Mesenchymal stem cell (in vitro differentiated cells and primary cell): ENCODE results near the gene ICA1.

Experiments used
- DNase-seq: peaks from one replicate; pipeline ENCODE4 v3.0.0-alpha.2; 2013
- H2AFZ ChIP-seq: one replicate; pipeline ENCODE4 v1.6.1; 2013; ENCODE audit warnings: low read depth, mild to moderate bottlenecking, control low read depth, inconsistent platforms, low read length, moderate library complexity
- H2AK5ac ChIP-seq: 2 replicates; pipeline ENCODE4 v1.6.1; 2013; ENCODE audit warnings: low read length, moderate library complexity, mild to moderate bottlenecking, inconsistent platforms; ENCODE audit not compliant: severe bottlenecking
- H2BK120ac ChIP-seq: one replicate; pipeline ENCODE4 v1.6.1; 2013; ENCODE audit warnings: low read depth, mild to moderate bottlenecking, inconsistent platforms, low read length, moderate library complexity
- H2BK12ac ChIP-seq, 2 experiments: one replicate each; pipeline ENCODE4 v1.6.1; 2013; ENCODE audit warnings: inconsistent platforms in 2 of 2, low read length in 2 of 2, mild to moderate bottlenecking in 2 of 2, moderate library complexity in 2 of 2, control low read depth in 1 of 2
- H2BK15ac ChIP-seq: one replicate; pipeline ENCODE4 v1.6.1; 2013; ENCODE audit warnings: mild to moderate bottlenecking, low read depth, inconsistent platforms; ENCODE audit not compliant: poor library complexity, severe bottlenecking
- H2BK5ac ChIP-seq: 2 replicates; pipeline ENCODE4 v1.6.1; 2013; ENCODE audit warnings: low read depth, mild to moderate bottlenecking, low read length, control low read depth, inconsistent platforms; ENCODE audit not compliant: poor library complexity, severe bottlenecking
- H3K14ac ChIP-seq, 2 experiments: one replicate each; pipeline ENCODE4 v1.6.1; 2013; ENCODE audit warnings: inconsistent platforms in 2 of 2, low read length in 2 of 2, control low read depth in 1 of 2, mild to moderate bottlenecking in 1 of 2, moderate library complexity in 1 of 2
- H3K18ac ChIP-seq, 2 experiments: one replicate each; pipeline ENCODE4 v1.6.1; 2013; ENCODE audit warnings: inconsistent platforms in 2 of 2, low read length in 2 of 2, control low read depth in 1 of 2, low read depth in 1 of 2, mild to moderate bottlenecking in 1 of 2
- H3K23ac ChIP-seq, 2 experiments: one replicate each; pipeline ENCODE4 v1.6.1; 2013; ENCODE audit warnings: inconsistent platforms in 2 of 2, low read length in 2 of 2, mild to moderate bottlenecking in 2 of 2, moderate library complexity in 2 of 2, control low read depth in 1 of 2
- H3K27ac ChIP-seq: 2 replicates; pipeline ENCODE4 v1.5.1; 2013; ENCODE audit warnings: mild to moderate bottlenecking, moderate library complexity, low read length, control low read depth, inconsistent platforms; ENCODE audit not compliant: poor library complexity, severe bottlenecking
- H3K27me3 ChIP-seq, 2 experiments: 2 replicates each; pipeline versions ENCODE4 v1.6.1 to v1.7.0; 2013; ENCODE audit warnings: low read length in 2 of 2, mild to moderate bottlenecking in 2 of 2, moderate library complexity in 2 of 2, control low read depth in 1 of 2, inconsistent platforms in 1 of 2; ENCODE audit not compliant: control insufficient read depth in 1 of 2, insufficient read depth in 1 of 2
- H3K36me3 ChIP-seq, 2 experiments: 2 replicates each; pipeline versions ENCODE4 v1.6.1 to v1.7.0; 2013; ENCODE audit warnings: low read length in 2 of 2, control low read depth in 1 of 2, inconsistent platforms in 1 of 2, low read depth in 1 of 2, mild to moderate bottlenecking in 1 of 2; ENCODE audit not compliant: insufficient read depth in 2 of 2, control insufficient read depth in 1 of 2
- H3K4ac ChIP-seq, 2 experiments: one replicate each; pipeline ENCODE4 v1.6.1; 2013; ENCODE audit warnings: inconsistent platforms in 2 of 2, low read length in 2 of 2, mild to moderate bottlenecking in 2 of 2, moderate library complexity in 2 of 2, control low read depth in 1 of 2, low read depth in 1 of 2
- H3K4me1 ChIP-seq: 2 replicates; pipeline ENCODE4 v1.6.1; 2013; ENCODE audit warnings: low read depth, low read length, control low read depth; ENCODE audit not compliant: control insufficient read depth, insufficient read depth
- H3K4me2 ChIP-seq: 2 replicates; pipeline ENCODE4 v1.6.1; 2013; ENCODE audit warnings: low read length, mild to moderate bottlenecking, inconsistent platforms; ENCODE audit not compliant: poor library complexity, severe bottlenecking
- H3K4me3 ChIP-seq, 2 experiments: 2 replicates each; pipeline versions ENCODE4 v1.5.1 to v1.7.0; 2013; ENCODE audit warnings: low read length in 2 of 2, mild to moderate bottlenecking in 2 of 2, control low read depth in 1 of 2, low read depth in 1 of 2; ENCODE audit not compliant: insufficient read depth in 1 of 2
- H3K79me1 ChIP-seq: replicated peaks from 2 replicates; pipeline ENCODE4 v1.6.1; 2013; ENCODE audit warnings: mild to moderate bottlenecking, control low read depth, low read length, inconsistent platforms; ENCODE audit not compliant: poor library complexity, severe bottlenecking
- H3K9ac ChIP-seq: 2 replicates; pipeline ENCODE4 v1.7.0; 2013; ENCODE audit warnings: mild to moderate bottlenecking, low read length, moderate library complexity
- H3K9me3 ChIP-seq: 2 replicates; pipeline ENCODE4 v1.7.0; 2013; ENCODE audit warnings: mild to moderate bottlenecking, low read length; ENCODE audit not compliant: control insufficient read depth
- H4K8ac ChIP-seq: one replicate; pipeline ENCODE4 v1.6.1; 2013; ENCODE audit warnings: inconsistent platforms, mild to moderate bottlenecking, low read length, moderate library complexity
- H4K91ac ChIP-seq: one replicate; pipeline ENCODE4 v1.6.1; 2013; ENCODE audit warnings: mild to moderate bottlenecking, low read length, inconsistent platforms
- WGBS: methylation state at CpG from one replicate; pipeline ENCODE4 v1.1.7; 2013; ENCODE audit warnings: mixed read lengths; 5-methylcytosine and 5-hydroxymethylcytosine counted together

ICA1 gene

DNA sequence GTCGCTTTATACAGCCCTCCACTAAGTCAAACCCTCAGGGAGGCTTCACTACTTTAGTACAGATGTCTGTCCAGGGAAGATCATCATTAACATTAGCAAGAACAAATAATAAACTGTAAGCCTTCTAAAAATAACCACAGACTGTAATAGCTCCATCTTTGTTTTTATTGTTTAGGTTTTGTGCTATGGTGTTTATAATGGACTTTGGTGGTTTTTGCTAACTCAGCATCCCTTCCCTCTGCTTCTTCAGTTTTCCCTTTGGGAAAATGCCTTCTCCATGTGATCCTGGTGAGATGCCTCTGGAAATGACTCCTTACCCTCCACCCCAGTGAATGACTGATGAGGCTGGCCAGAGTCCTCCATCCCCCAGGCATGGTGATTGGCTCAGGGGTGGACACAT lies 131.3 kb downstream of the ICA1 start:
- H3K79me1 ChIP-seq: no peaks in the 10 kb centered on the region
- H3K4ac ChIP-seq: no peak overlapping the region
- H4K8ac ChIP-seq: no peak overlapping the region
- H3K9me3 ChIP-seq: no peaks in the 10 kb centered on the region
- no peak overlapping the region for H3K4me2 ChIP-seq
- no peak overlapping the region for H2BK5ac ChIP-seq
- H2BK12ac ChIP-seq: no peak overlapping the region
- H2AFZ ChIP-seq: no peak overlapping the region
- no peak overlapping the region for H4K91ac ChIP-seq
- no peak overlapping the region for H3K27ac ChIP-seq
- no peak for DNase-seq
- no peak overlapping the region for H2BK15ac ChIP-seq
- no peak overlapping the region for H3K4me3 ChIP-seq
- H2BK120ac ChIP-seq: no peak overlapping the region
- 100% methylated on average over 1 of the region's 1 CpG for WGBS
- no peaks in the 10 kb centered on the region for H3K27me3 ChIP-seq
- H3K4me1 ChIP-seq: peaks cover 14% of the 10 kb centered on the region
- H2AK5ac ChIP-seq: no peak overlapping the region
- H3K23ac ChIP-seq: no peak overlapping the region
- no peak overlapping the region for H3K18ac ChIP-seq
- no peaks in the 10 kb centered on the region for H3K36me3 ChIP-seq
- H3K9ac ChIP-seq: no peak overlapping the region
- no peak overlapping the region for H3K14ac ChIP-seq

DNA sequence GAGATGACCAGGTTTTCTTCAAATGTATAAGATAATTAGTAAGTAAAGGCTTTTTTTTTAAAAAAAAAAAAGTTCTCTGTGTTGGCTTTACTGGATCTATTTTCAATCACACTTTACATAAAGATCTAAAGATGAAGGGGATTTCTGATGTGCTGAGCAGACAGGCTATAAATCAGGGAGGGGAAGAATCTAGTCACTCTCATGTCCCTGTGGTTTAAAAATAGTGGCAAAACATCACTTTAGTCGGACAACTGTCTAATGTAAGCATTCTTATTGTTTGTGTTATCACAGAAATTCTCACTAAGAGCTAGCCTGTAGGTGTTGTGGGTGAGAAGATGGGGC lies 132.7 kb downstream of the ICA1 start:
- no peak overlapping the region for H2BK12ac ChIP-seq
- H3K23ac ChIP-seq: no peak overlapping the region
- no peak overlapping the region for H3K9ac ChIP-seq
- no peaks in the 10 kb centered on the region for H3K36me3 ChIP-seq
- no peak overlapping the region for H2BK15ac ChIP-seq
- H2BK5ac ChIP-seq: no peak overlapping the region
- no peak for DNase-seq
- no peak overlapping the region for H2BK120ac ChIP-seq
- no peak overlapping the region for H3K4me2 ChIP-seq
- no peak overlapping the region for H2AFZ ChIP-seq
- H3K27ac ChIP-seq: no peak overlapping the region
- no peaks in the 10 kb centered on the region for H3K79me1 ChIP-seq
- H3K18ac ChIP-seq: no peak overlapping the region
- no peak overlapping the region for H4K91ac ChIP-seq
- no peak overlapping the region for H4K8ac ChIP-seq
- WGBS: no CpG with 5 or more reads among the region's 1 CpG
- H3K14ac ChIP-seq: no peak overlapping the region
- H3K27me3 ChIP-seq: no peaks in the 10 kb centered on the region
- no peaks in the 10 kb centered on the region for H3K9me3 ChIP-seq
- peaks cover 12% of the 10 kb centered on the region for H3K4me1 ChIP-seq
- H3K4ac ChIP-seq: no peak overlapping the region
- H3K4me3 ChIP-seq: no peak overlapping the region
- no peak overlapping the region for H2AK5ac ChIP-seq

DNA sequence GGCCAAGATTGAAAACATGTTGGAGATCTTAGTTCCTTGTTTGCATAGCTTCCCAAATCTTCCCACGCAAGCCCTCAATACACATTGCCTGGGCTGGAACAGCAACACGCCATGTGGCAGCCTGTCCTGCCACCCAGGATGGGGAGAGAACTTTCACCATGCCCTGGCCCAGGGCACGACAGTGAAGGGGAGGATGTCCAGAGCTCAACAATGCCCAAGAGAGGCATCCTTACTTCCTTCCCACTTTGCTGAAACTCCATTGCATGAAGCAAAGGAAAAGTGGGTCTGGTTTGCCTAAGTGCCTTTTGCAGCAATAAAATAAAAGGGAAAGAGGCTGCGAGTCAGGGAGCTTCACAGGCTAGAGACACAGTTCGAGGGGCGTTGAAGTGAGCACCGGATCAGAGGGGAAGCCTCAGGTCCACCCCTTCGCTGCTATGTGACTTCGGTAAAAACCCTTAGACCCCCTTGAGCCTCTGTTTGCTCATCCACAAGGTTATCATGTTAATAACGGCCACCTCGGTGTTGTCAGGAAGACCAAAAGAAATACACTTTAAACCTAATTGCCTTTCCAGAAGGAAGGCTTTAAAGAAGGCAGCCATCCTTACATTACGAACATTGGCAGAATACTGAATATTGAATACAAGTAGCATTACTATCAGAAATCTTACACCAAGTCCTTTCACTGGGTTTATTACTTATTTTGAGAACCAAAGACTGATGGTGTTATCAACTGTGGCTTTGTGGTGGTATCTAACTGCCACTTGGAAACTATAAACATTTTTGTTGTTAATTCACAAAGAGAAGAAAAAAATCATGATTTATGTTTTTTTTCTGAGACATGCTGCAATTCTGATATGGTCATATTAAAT lies 133.3 kb downstream of the ICA1 start:
- no peak overlapping the region for H3K14ac ChIP-seq
- no peak overlapping the region for H2BK12ac ChIP-seq
- H3K4me2 ChIP-seq: no peak overlapping the region
- no peak overlapping the region for H3K9ac ChIP-seq
- H2BK15ac ChIP-seq: no peak overlapping the region
- H3K79me1 ChIP-seq: no peaks in the 10 kb centered on the region
- no peak overlapping the region for H4K8ac ChIP-seq
- no peak overlapping the region for H3K18ac ChIP-seq
- no peaks in the 10 kb centered on the region for H3K27me3 ChIP-seq
- no peak overlapping the region for H2BK120ac ChIP-seq
- no peaks in the 10 kb centered on the region for H3K36me3 ChIP-seq
- peaks cover 12% of the 10 kb centered on the region for H3K4me1 ChIP-seq
- no peak overlapping the region for H3K4ac ChIP-seq
- no peak overlapping the region for H3K4me3 ChIP-seq
- no peak overlapping the region for H2BK5ac ChIP-seq
- H2AK5ac ChIP-seq: no peak overlapping the region
- H3K27ac ChIP-seq: no peak overlapping the region
- H3K23ac ChIP-seq: no peak overlapping the region
- no peaks in the 10 kb centered on the region for H3K9me3 ChIP-seq
- DNase-seq: no peak
- 90% methylated on average over 10 of the region's 12 CpGs for WGBS
- no peak overlapping the region for H4K91ac ChIP-seq
- no peak overlapping the region for H2AFZ ChIP-seq

DNA sequence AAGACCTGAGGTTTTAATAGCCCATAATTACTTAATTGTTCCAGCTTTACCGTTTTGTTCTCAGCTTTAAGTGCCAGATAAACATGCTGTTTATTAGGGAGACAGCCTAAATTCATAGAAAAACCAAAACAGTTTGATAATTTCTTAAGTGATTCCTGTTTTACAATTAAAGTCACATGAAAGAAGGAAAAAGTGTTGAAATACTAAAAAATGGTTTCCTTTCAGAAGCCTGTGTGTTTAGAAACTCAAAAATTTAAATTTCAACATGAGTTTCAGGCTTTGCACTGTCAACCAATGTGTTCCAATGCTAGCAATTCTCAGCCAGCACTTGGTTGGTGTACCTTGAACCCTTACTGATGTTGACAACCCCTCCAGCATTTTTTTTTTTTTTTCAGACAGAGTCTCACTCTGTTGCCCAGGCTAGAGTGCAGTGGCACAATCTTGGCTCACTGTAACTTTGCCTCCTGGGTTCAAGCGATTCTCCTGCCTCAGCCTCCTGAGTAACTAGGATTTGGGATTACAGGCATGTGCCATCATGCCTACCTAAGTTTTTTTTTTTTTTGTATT lies 135.3 kb downstream of the ICA1 start:
- Histone ChIP-seq H2BK5ac (no peak overlapping the region), H3K4me3 (no peak overlapping the region), H3K9ac (no peak overlapping the region)

More for the DNA sequence above, 135.3 kb downstream of the ICA1 start:
- Histone ChIP-seq H3K79me1 (no peaks in the 10 kb centered on the region), H3K4me2 (no peak overlapping the region), H3K14ac (no peak overlapping the region), H3K9me3 (no peaks in the 10 kb centered on the region), H3K4ac (no peak overlapping the region), H3K4me1 (peaks cover 6% of the 10 kb centered on the region), H2BK120ac (no peak overlapping the region), H3K27ac (no peak overlapping the region), H2AK5ac (no peak overlapping the region), H3K23ac (no peak overlapping the region), H3K36me3 (no peaks in the 10 kb centered on the region), H2AFZ (no peak overlapping the region), H2BK15ac (no peak overlapping the region), H3K18ac (no peak overlapping the region), H4K8ac (no peak overlapping the region), H4K91ac (no peak overlapping the region), H2BK12ac (no peak overlapping the region), H3K27me3 (no peaks in the 10 kb centered on the region)
- WGBS: 100% methylated on average over 1 of the region's 2 CpGs
- no peak for DNase-seq
